ENCODE measurements around the gene CFDP1.

The CFDP1 gene

DNA sequence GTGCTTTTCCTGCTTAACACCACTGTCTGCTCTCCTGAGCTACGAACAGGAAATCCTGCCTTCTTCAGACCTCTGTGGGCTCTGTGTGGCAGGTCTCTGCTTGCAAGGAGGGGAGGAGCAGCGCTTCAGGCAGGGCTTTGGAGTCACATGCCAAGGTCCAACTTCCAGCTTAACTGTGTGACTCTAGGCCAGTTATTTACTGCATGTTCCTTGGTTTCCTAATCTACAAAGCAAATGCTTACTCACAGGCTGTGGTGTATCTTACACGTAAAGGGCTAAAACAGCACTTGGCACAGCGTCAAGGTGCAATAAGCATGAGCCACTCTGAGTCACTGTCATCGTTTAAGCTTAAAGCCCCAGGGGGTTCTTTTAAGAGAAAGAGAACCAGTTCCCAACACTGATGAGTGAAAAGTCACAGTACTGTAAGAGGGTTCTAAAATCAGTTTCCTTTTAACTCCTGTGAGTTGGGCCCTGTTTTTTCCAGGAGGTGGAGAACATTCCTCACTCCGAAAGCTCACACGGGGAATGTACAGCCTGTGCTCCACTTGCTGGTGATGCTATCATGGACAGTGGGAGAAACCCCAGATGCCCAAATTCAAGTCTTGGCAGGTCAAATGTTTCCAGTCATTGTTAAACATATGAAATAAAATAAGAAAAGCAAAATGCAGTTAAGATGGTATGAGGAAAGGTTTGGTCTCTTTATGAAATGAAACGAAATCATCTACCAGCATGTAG is 127.8 kb downstream of the CFDP1 start (continued):
- peak; percentile 86 for TF ChIP-seq ZNF398 (tag by site-specific recombination; IDR thresholded peaks at IDR 0.05)
- no peak for TF ChIP-seq ZNF677 (tag by site-specific recombination; IDR thresholded peaks at IDR 0.05)
- TF ChIP-seq INSM2 (tag by site-specific recombination; IDR thresholded peaks at IDR 0.05) = peak; percentile 93
- peak; percentile 81 for TF ChIP-seq FEZF1 (tag by site-specific recombination; IDR thresholded peaks at IDR 0.05)
- peak; percentile 91 for TF ChIP-seq TRIM28 (IDR thresholded peaks at IDR 0.05; ENCODE audit: borderline replicate concordance, low read length)
- TF ChIP-seq ZNF629 (tag by site-specific recombination; IDR thresholded peaks at IDR 0.05) = peak; percentile 96
- TF ChIP-seq ZNF670 (tag by site-specific recombination; IDR thresholded peaks at IDR 0.05; ENCODE audit: low read depth) = no peak
- no peak for TF ChIP-seq YY1 (tag by site-specific recombination; IDR thresholded peaks at IDR 0.05)
- peak; percentile 46; the same call in 1 of the 2 replicates for TF ChIP-seq SP3 (tag by site-specific recombination; IDR thresholded peaks at IDR 0.05)
- TF ChIP-seq, protein P1, sequence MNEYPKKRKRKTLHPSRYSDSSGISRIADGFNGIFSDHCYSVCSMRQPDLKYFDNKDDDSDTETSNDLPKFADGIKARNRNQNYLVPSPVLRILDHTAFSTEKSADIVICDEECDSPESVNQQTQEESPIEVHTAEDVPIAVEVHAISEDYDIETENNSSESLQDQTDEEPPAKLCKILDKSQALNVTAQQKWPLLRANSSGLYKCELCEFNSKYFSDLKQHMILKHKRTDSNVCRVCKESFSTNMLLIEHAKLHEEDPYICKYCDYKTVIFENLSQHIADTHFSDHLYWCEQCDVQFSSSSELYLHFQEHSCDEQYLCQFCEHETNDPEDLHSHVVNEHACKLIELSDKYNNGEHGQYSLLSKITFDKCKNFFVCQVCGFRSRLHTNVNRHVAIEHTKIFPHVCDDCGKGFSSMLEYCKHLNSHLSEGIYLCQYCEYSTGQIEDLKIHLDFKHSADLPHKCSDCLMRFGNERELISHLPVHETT (tag by site-specific recombination; IDR thresholded peaks at IDR 0.05) = peak; percentile 90
- peak; percentile 82; the same call in 1 of the 2 replicates for TF ChIP-seq ZNF394 (tag by site-specific recombination; IDR thresholded peaks at IDR 0.05; ENCODE audit: borderline replicate concordance)
- 0 out of 2 replicates have a peak, but pooled peaks have one; percentile 10 for TF ChIP-seq ZNF146 (tag by site-specific recombination; IDR thresholded peaks at IDR 0.05)
- TF ChIP-seq ZNF660 (tag by site-specific recombination; IDR thresholded peaks at IDR 0.05) = peak; percentile 98
- no peak for TF ChIP-seq ZNF354C (tag by site-specific recombination; IDR thresholded peaks at IDR 0.05; ENCODE audit: borderline replicate concordance, low read depth)
- TF ChIP-seq, protein P2, sequence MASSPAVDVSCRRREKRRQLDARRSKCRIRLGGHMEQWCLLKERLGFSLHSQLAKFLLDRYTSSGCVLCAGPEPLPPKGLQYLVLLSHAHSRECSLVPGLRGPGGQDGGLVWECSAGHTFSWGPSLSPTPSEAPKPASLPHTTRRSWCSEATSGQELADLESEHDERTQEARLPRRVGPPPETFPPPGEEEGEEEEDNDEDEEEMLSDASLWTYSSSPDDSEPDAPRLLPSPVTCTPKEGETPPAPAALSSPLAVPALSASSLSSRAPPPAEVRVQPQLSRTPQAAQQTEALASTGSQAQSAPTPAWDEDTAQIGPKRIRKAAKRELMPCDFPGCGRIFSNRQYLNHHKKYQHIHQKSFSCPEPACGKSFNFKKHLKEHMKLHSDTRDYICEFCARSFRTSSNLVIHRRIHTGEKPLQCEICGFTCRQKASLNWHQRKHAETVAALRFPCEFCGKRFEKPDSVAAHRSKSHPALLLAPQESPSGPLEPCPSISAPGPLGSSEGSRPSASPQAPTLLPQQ (tag by site-specific recombination; IDR thresholded peaks at IDR 0.05) = peak; percentile 85
- TF ChIP-seq, protein P3, sequence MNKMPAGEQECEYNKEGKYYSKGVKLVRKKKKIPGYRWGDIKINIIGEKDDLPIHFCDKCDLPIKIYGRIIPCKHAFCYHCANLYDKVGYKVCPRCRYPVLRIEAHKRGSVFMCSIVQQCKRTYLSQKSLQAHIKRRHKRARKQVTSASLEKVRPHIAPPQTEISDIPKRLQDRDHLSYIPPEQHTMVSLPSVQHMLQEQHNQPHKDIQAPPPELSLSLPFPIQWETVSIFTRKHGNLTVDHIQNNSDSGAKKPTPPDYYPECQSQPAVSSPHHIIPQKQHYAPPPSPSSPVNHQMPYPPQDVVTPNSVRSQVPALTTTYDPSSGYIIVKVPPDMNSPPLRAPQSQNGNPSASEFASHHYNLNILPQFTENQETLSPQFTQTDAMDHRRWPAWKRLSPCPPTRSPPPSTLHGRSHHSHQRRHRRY (tag by site-specific recombination; IDR thresholded peaks at IDR 0.05) = no peak
- TF ChIP-seq ZNF768 (tag by site-specific recombination; IDR thresholded peaks at IDR 0.05) = peak; percentile 21; the same call in 1 of the 2 replicates
- TF ChIP-seq ZNF341 (tag by site-specific recombination; IDR thresholded peaks at IDR 0.05; ENCODE audit: low read depth) = peak; percentile 50
- no peak for TF ChIP-seq ZNF747 (tag by site-specific recombination; IDR thresholded peaks at IDR 0.05)
- peak; percentile 78 for TF ChIP-seq KLF10 (tag by site-specific recombination; IDR thresholded peaks at IDR 0.05)
- TF ChIP-seq ZNF423 (tag by site-specific recombination; IDR thresholded peaks at IDR 0.05) = no peak
- TF ChIP-seq, protein P4, sequence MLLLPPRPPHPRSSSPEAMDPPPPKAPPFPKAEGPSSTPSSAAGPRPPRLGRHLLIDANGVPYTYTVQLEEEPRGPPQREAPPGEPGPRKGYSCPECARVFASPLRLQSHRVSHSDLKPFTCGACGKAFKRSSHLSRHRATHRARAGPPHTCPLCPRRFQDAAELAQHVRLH (tag by site-specific recombination; IDR thresholded peaks at IDR 0.05) = peak; percentile 78
- no peak for TF ChIP-seq ZNF174 (tag by site-specific recombination; IDR thresholded peaks at IDR 0.05)
- TF ChIP-seq SP2 (tag by site-specific recombination; IDR thresholded peaks at IDR 0.05) = peak; percentile 58
- TF ChIP-seq, protein P5, sequence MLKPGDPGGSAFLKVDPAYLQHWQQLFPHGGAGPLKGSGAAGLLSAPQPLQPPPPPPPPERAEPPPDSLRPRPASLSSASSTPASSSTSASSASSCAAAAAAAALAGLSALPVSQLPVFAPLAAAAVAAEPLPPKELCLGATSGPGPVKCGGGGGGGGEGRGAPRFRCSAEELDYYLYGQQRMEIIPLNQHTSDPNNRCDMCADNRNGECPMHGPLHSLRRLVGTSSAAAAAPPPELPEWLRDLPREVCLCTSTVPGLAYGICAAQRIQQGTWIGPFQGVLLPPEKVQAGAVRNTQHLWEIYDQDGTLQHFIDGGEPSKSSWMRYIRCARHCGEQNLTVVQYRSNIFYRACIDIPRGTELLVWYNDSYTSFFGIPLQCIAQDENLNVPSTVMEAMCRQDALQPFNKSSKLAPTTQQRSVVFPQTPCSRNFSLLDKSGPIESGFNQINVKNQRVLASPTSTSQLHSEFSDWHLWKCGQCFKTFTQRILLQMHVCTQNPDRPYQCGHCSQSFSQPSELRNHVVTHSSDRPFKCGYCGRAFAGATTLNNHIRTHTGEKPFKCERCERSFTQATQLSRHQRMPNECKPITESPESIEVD (tag by site-specific recombination; IDR thresholded peaks at IDR 0.05) = peak; percentile 84
- peak; percentile 58 for TF ChIP-seq PRDM1 (tag by site-specific recombination; IDR thresholded peaks at IDR 0.05)
- TF ChIP-seq ZBTB20 (tag by site-specific recombination; IDR thresholded peaks at IDR 0.05) = peak; percentile 90
- peak; percentile 61 for TF ChIP-seq KLF1 (tag by site-specific recombination; IDR thresholded peaks at IDR 0.05)
- TF ChIP-seq ZNF561 (tag by site-specific recombination; IDR thresholded peaks at IDR 0.05; ENCODE audit: borderline replicate concordance) = peak; percentile 79
- no peak for TF ChIP-seq SALL2 (tag by site-specific recombination; IDR thresholded peaks at IDR 0.05; ENCODE audit: borderline replicate concordance)
- TF ChIP-seq SP7 (tag by site-specific recombination; IDR thresholded peaks at IDR 0.05) = peak; percentile 91
